Astrocyte (in vitro differentiated cells and primary cell): Measurements from ENCODE around the gene TMEM267. TPM values are rescaled to one million over a fixed set of nuclear protein-coding genes. Genes with fewer than 3 reads are reported as not detected.
"Not testable (repeated sequence)": the region's sequence is repeated elsewhere in the genome, so short reads cannot be mapped to it uniquely, and the experiment has no call there.

ENCODE experiments used
- DNase-seq: peaks from one replicate; pipeline ENCODE4 v3.0.0-alpha.2; 2010; ENCODE audit warnings: low read depth
- FAIRE-seq: peaks from 2 replicates; lab custom pipeline; 2011; peaks lifted over from hg19 to GRCh38; lab: Jason Lieb, UNC
- H2AFZ ChIP-seq: 2 replicates; pipeline ENCODE4 v1.6.0; 2012; ENCODE audit warnings: low read depth, low read length, inconsistent platforms
- H3K27ac ChIP-seq: 2 replicates; pipeline ENCODE4 v1.5.1; 2011; ENCODE audit warnings: low read depth, low read length, inconsistent platforms
- H3K27me3 ChIP-seq: 2 replicates; pipeline ENCODE4 v1.6.0; 2011; ENCODE audit warnings: low read length, inconsistent platforms; ENCODE audit not compliant: insufficient read depth
- H3K36me3 ChIP-seq: 2 replicates; pipeline ENCODE4 v1.5.1; 2011; ENCODE audit warnings: low read length, inconsistent platforms; ENCODE audit not compliant: insufficient read depth
- H3K4me1 ChIP-seq: 2 replicates; pipeline ENCODE4 v1.5.1; 2011; ENCODE audit warnings: low read length, inconsistent platforms; ENCODE audit not compliant: insufficient read depth
- H3K4me2 ChIP-seq: 2 replicates; pipeline ENCODE4 v1.6.0; 2012; ENCODE audit warnings: low read length, inconsistent platforms
- H3K4me3 ChIP-seq: 2 replicates; pipeline ENCODE4 v1.5.1; 2011; ENCODE audit warnings: low read depth, mild to moderate bottlenecking, low read length, inconsistent platforms; ENCODE audit not compliant: insufficient read depth
- H3K79me2 ChIP-seq: 2 replicates; pipeline ENCODE4 v1.6.0; 2012; ENCODE audit warnings: mild to moderate bottlenecking, low read length, inconsistent platforms; ENCODE audit not compliant: insufficient read depth
- H3K9ac ChIP-seq: 2 replicates; pipeline ENCODE4 v1.6.0; 2012; ENCODE audit warnings: mild to moderate bottlenecking, low read length, inconsistent platforms
- H3K9me3 ChIP-seq: 2 replicates; pipeline ENCODE4 v1.5.1; 2012; ENCODE audit warnings: low read depth, mild to moderate bottlenecking, low read length, inconsistent platforms; ENCODE audit not compliant: insufficient read depth
- H4K20me1 ChIP-seq: 2 replicates; pipeline ENCODE4 v1.6.0; 2012; ENCODE audit warnings: low read length, inconsistent platforms; ENCODE audit not compliant: insufficient read depth
- H3K27ac Mint-ChIP-seq: one replicate; pipeline ENCODE4 v1.8.0; 2021; ENCODE audit warnings: mild to moderate bottlenecking, mixed read lengths; ENCODE audit not compliant: unreplicated experiment
- H3K27me3 Mint-ChIP-seq: one replicate; pipeline ENCODE4 v1.8.0; 2021; ENCODE audit warnings: low read depth, mixed read lengths; ENCODE audit not compliant: unreplicated experiment
- H3K36me3 Mint-ChIP-seq: one replicate; pipeline ENCODE4 v1.8.0; 2021; ENCODE audit warnings: low read depth, mixed read lengths; ENCODE audit not compliant: unreplicated experiment
- H3K4me1 Mint-ChIP-seq: one replicate; pipeline ENCODE4 v1.8.0; 2021; ENCODE audit warnings: low read depth, mixed read lengths; ENCODE audit not compliant: unreplicated experiment
- H3K4me3 Mint-ChIP-seq: one replicate; pipeline ENCODE4 v1.8.0; 2021; ENCODE audit warnings: mild to moderate bottlenecking, moderate library complexity, mixed read lengths; ENCODE audit not compliant: unreplicated experiment
- H3K9me3 Mint-ChIP-seq: one replicate; pipeline ENCODE4 v1.8.0; 2021; ENCODE audit warnings: mild to moderate bottlenecking, mixed read lengths; ENCODE audit not compliant: unreplicated experiment
- CTCF ChIP-seq: IDR thresholded peaks from 2 replicates; pipeline ENCODE4 v1.5.1; 2011; ENCODE audit warnings: low read depth, mild to moderate bottlenecking, inconsistent platforms, low read length, moderate library complexity; ENCODE audit not compliant: insufficient read depth
- EZH2 ChIP-seq: IDR thresholded peaks from 2 replicates; pipeline ENCODE4 v1.6.1; 2012; ENCODE audit warnings: mild to moderate bottlenecking, low read length, inconsistent platforms; ENCODE audit not compliant: insufficient read depth
- total RNA-seq: library from RNA; stranded (reverse); gene quantifications from 2 replicates; pipeline ENCODE4 v1.2.1, GENCODE V29; 2021

TMEM267 gene
- total RNA-seq, 1 donor from 2014 or later = 20.9 TPM

- no peak overlapping the region for H3K27ac ChIP-seq
- Mint-ChIP-seq H3K36me3 (peaks cover 24% of the 10 kb centered on the region), H3K4me1 (no peaks in the 10 kb centered on the region), H3K4me3 (no peak overlapping the region), H3K27me3 (no peaks in the 10 kb centered on the region), H3K9me3 (peaks cover 5% of the 10 kb centered on the region), H3K27ac (no peak overlapping the region)
- FAIRE-seq = no peak
- DNase-seq = no peak
- H3K36me3 ChIP-seq = peaks cover 3% of the 10 kb centered on the region
- H3K79me2 ChIP-seq = peaks cover 8% of the 10 kb centered on the region
- no peaks in the 10 kb centered on the region for H3K9me3 ChIP-seq
- H3K27me3 ChIP-seq = no peaks in the 10 kb centered on the region
- H2AFZ ChIP-seq = no peak overlapping the region
- no peak overlapping the region for H3K9ac ChIP-seq
- no peak overlapping the region for H3K4me2 ChIP-seq
- H4K20me1 ChIP-seq = no peaks in the 10 kb centered on the region
- TF ChIP-seq CTCF (no peak), EZH2 (no peak)
- no peak overlapping the region for H3K4me3 ChIP-seq
- no peaks in the 10 kb centered on the region for H3K4me1 ChIP-seq
These were observed 27.1 kb downstream of the TMEM267 start for GRCh38 chr5:43456556-43456955.

GRCh38 chr5:43441575-43441974 is 42.1 kb downstream of the TMEM267 start:
- H3K4me1 ChIP-seq, H3K4me2 ChIP-seq, H3K27ac ChIP-seq, H4K20me1 ChIP-seq, H3K4me1 Mint-ChIP-seq, H3K79me2 ChIP-seq, H3K4me3 ChIP-seq, H3K36me3 ChIP-seq, H3K9me3 ChIP-seq, H3K9ac ChIP-seq, DNase-seq, H3K27me3 Mint-ChIP-seq, H2AFZ ChIP-seq, H3K27me3 ChIP-seq, H3K4me3 Mint-ChIP-seq, H3K27ac Mint-ChIP-seq, FAIRE-seq: not testable (repeated sequence)
- peaks cover 27% of the 10 kb centered on the region for H3K9me3 Mint-ChIP-seq
- peaks cover 26% of the 10 kb centered on the region for H3K36me3 Mint-ChIP-seq

- Histone ChIP-seq H3K4me2 (no peak overlapping the region), H3K4me1 (peaks cover 6% of the 10 kb centered on the region), H3K36me3 (no peaks in the 10 kb centered on the region), H2AFZ (no peak overlapping the region), H3K79me2 (no peaks in the 10 kb centered on the region), H3K27ac (no peak overlapping the region), H4K20me1 (no peaks in the 10 kb centered on the region), H3K4me3 (no peak overlapping the region), H3K9me3 (no peaks in the 10 kb centered on the region), H3K9ac (no peak overlapping the region), H3K27me3 (no peaks in the 10 kb centered on the region)
- FAIRE-seq = no peak
- Mint-ChIP-seq H3K9me3 (peaks cover 12% of the 10 kb centered on the region), H3K27ac (no peak overlapping the region), H3K27me3 (no peaks in the 10 kb centered on the region), H3K4me1 (peaks cover 10% of the 10 kb centered on the region), H3K36me3 (peaks cover 4% of the 10 kb centered on the region), H3K4me3 (no peak overlapping the region)
- DNase-seq = no peak
- TF ChIP-seq CTCF (no peak), EZH2 (no peak)
These were observed 46.5 kb downstream of the TMEM267 start for GRCh38 chr5:43437062-43437660.
